HG03280 (cell line): ENCODE data around the gene CTNNA2.

Source experiments
- ATAC-seq: cut with Tn5 transposase; IDR thresholded peaks from one replicate; pipeline ENCODE4 v1.9.1; 2021; ENCODE audit warnings: mild to moderate bottlenecking, moderate library complexity; ENCODE audit not compliant: unreplicated experiment

Gene CTNNA2

DNA sequence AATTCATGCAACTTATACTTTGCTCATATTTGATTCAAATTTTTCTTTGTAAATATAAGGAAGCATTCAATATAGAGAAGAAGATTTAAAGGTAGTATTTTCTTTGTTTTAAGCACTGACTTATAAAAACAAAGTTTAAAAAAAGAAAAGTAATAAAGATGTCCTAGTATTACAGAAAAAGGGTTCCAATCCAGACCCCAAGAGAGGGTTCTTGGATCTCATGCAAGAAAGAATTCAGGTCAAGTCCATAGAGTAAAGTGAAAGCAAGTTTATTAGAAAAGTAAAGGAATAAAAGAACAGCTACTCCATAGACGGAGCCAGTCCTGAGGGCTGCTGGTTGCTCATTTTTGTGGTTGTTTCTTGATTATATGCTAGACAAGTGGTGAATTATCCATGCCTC, 267.9 kb downstream of the CTNNA2 start:
- ATAC-seq = no peak

DNA sequence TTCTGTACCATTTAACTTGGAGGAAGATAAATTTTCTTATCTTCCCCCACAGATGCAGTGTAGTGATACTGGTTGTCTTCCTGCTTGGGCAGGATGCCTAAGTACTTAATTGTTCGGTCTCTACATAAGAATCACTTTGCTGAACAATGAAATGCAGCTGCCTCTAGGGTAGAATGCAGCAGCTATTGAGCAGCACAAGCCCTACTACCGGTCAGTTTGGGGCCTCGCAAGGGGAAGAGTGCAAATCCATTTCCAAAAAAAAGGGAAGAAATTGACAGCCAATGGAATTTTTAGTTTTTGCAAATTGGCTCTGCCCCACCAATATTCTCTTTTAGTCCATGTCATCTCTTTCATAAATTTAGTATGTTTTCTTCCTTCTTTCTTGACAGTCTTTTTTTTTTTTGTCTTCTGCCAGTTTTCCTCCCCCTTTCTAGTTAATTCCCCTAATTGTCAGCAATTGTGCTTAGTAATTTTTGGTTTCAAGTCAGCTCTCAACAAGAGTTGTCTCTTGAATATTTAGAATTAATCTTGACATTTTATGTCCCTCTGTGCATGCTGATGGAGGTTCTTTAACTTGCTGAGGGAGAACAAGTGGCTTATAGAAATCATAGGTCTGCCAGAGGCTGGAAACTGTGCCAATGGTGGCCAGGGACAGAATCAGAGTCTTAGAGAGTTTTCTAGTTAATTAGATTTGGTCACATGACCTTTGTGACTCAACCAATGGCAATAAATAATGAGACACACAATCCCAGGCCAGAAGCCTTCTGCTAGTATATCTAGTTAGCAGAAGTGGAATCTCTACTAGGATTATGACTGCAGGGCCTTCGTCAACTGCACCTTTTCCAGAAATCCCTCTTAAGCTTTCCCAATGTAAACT, 270.0 kb downstream of the CTNNA2 start:
- no peak for ATAC-seq

DNA sequence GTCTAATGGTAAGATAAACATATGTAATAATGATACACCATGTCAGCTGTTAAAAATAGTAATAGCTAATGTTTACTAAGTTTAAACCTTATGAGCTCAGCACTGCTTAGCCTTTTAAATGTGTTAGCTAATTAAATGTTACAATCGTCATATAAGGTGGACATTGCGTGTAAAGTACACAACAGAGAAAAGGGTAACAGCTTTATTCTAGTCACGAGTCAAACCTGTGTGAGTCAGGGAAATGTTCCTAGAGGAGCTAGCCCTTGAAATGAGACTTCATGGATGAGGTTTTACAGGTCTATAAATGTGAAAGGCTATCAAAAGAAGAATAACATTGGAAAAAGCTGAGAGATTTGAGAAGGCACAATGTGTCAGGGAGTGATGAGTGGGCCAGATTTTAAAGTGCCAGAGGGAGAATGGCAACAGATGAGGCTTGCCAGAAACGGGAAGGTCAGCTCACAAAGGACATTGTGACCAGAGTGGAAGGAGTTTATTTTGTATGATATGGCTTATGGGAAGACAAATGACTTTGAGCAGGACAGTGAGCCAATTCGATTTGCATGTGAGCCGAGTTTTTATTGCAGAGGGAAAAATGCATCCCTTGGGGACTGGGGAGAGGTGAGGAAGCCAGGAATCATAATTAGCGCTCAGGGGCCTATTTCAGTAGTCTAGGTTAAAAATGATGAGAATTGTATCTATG, 276.3 kb downstream of the CTNNA2 start:
- no peak for ATAC-seq

- ATAC-seq = no peak
Measured at GRCh38 chr2:79789811-79790210, 277.0 kb downstream of the CTNNA2 start.

- no peak for ATAC-seq
Measured at GRCh38 chr2:79792090-79792489, 279.2 kb downstream of the CTNNA2 start.

GRCh38 chr2:79793006-79793405, 280.2 kb downstream of the CTNNA2 start:
- ATAC-seq = no peak

- no peak for ATAC-seq
Measured at GRCh38 chr2:79796641-79797040, 283.8 kb downstream of the CTNNA2 start.

- no peak for ATAC-seq
Measured at GRCh38 chr2:79798776-79799175, 285.9 kb downstream of the CTNNA2 start.

DNA sequence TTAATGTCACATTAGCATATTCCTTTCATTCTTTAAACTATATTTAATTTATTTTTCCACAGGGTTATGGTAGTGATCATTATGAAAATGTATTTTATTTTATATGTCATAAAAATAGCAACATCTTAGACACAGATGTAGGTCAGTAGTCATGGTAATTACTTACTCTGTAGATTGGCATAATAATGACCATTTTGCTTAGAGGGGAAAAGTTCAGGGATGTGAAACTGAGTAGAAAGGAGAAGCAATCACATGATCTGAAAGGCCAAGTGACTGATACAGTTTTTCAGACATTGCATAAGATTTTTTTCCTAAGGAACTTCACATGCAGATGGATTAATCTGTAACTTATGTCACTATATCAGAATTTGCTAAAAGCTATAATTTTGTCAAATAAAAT, 286.9 kb downstream of the CTNNA2 start:
- no peak for ATAC-seq

DNA sequence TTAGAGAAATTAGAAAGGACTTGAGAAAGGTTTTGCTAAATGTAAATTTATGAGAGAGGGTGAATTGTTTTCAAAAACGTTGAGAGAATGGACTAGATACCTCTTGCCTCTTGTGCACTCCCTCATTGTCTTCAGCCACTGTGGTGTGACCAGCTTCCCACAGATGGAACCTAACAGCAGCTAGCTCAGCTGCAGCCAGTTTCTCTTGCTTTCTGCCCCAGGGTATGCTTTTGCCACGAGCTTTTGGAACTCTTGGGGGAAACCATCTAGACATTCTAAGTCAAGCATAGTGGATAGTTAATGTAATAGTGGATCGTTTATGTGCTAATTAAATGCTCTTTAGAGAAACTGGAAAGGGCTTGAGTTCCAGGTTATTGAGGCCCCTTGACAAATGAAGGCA, 288.2 kb downstream of the CTNNA2 start:
- no peak for ATAC-seq

- no peak for ATAC-seq
Measured at GRCh38 chr2:79817288-79817687, 304.4 kb downstream of the CTNNA2 start.

DNA sequence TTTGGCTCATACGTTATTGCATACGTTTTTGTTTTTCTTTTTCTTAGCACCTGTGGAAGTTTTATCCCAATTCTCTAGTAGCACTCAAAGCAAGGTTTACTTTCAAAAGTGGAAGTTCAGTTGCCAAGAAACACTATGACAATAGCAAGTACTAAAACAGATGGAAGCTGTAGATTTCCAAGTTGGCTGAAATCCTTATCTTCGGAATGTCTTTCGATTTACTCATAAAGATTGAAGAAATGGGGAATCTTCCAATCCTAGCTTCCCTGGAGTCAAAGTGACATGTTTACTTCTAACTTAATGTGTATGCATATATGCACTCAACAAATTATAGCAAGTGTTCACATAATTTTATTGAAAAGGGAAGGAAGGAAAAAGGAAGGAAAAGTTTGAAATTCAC, 307.4 kb downstream of the CTNNA2 start:
- ATAC-seq = no peak

- no peak for ATAC-seq
Measured at GRCh38 chr2:79822136-79822535, 309.3 kb downstream of the CTNNA2 start.

DNA sequence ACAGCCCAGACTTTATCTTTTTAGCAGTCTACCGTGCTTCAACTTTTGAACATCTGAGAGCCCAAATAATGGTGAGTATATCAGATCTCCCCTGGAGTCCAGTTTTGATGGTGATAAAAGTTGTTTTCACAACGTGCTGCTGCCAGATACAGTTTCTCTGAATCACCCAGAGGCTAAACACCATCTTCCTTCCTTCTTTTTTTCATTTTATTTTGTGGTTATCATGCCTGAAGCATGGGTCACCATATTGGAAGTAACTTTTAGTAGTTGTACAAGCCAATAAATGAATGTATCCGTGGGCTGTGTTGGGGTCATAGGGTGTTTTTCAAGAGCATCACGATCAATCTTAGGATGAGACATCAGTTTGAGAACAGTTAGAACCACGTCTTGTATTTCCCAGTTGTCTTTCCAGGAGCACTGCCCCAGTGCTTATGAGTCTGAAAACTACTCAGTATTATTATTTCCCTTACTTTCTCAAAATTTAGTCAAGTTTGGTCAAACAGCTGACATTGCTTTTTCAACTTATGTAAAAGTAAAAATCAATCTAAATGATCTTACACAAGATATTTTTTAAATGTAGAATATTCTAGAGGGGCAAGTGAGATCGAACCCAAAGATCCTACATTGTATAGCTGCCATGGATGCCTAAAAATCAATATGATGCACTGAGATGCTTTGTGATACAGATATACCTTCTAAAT, 311.4 kb downstream of the CTNNA2 start:
- no peak for ATAC-seq

DNA sequence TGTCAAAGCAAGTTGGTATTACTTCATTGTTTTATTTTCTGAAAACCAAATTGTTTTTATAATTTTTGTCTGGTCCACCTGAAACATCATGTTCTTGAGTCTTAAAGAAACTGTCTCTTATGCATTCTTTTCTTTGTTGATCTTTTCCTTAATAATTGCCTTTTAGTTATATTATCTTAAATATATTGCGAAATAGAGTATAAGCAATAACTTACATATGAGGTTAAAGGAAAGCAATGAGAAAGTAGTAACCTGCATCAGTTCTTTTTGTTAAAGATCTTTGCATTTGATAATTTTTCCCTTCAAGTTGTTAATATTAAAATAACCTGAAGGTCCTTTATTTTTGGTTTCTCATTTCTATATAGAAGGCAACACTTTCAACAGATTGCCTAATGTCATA, 315.0 kb downstream of the CTNNA2 start:
- no peak for ATAC-seq

GRCh38 chr2:79830501-79830900, 317.6 kb downstream of the CTNNA2 start:
- ATAC-seq = no peak

GRCh38 chr2:79831961-79832360, 319.1 kb downstream of the CTNNA2 start:
- ATAC-seq = no peak

DNA sequence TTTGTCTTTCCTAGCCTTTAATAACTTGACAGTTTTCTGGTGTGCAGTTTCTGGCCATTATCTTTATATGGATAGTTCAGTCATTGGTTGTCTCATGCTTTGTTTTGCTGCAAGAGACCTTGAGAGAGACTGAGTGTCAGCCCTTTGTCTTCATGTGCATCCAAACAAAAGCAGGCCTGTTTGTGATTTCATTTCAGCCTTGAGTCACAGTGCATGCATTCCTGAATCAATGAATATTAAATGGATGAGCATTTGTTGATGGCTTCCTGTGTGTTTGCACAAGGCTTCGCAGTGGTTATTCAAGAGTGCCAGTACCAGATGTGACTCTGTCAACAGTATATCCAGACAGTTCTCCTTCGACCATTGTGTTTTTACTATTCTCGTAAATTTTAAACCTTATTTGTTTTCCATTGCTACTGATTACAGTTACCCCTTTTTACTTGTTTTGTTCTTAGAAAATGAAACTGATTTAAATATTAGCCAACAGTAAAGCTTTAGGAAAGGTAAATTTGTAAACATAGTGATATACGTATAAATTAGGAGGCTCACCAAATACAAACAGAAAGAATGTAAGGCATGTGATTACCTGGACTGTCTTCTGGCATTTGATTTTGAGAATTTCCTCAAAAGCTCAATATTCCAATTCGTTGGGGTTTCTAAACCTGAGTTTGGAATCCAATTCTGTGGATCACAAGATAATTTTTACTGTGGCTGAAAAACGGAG, 319.8 kb downstream of the CTNNA2 start:
- ATAC-seq = no peak

GRCh38 chr2:79833235-79833878, 320.5 kb downstream of the CTNNA2 start:
- ATAC-seq = no peak

GRCh38 chr2:79835911-79836310, 323.1 kb downstream of the CTNNA2 start:
- no peak for ATAC-seq

- no peak for ATAC-seq
Measured at GRCh38 chr2:79844011-79844410, 331.2 kb downstream of the CTNNA2 start.
